Esophagus muscularis mucosa (tissue), 4 donors: ENCODE measurements around the gene PRKN.

Experiments used
- CTCF ChIP-seq, 3 experiments: fragments of 200-600 bp in 2 of 3; fragments of 450-650 bp in 1 of 3; sonication (generic) in 2 of 3; IDR thresholded peaks; one replicate each; pipeline ENCODE4 v1.5.1; 2017 to 2019; ENCODE audit warnings: antibody characterized with exemption in 3 of 3, mild to moderate bottlenecking in 2 of 3, moderate library complexity in 1 of 3
- EP300 ChIP-seq: sonication (generic); formaldehyde crosslinking; IDR thresholded peaks from one replicate; pipeline ENCODE4 v1.6.1; 2017; ENCODE audit warnings: antibody characterized with exemption
- POLR2AphosphoS5 ChIP-seq, 2 donors: sonication (generic); formaldehyde crosslinking; IDR thresholded peaks; one replicate each; pipeline ENCODE4 v1.6.1; 2017; ENCODE audit warnings: antibody characterized with exemption in 2 of 2

GRCh38 chr6:161903584-161904212 is 823.9 kb downstream of the PRKN start:
- TF ChIP-seq CTCF (IDR thresholded peaks at IDR 0.05) (no peak), EP300 (no peak), POLR2AphosphoS5 (IDR thresholded peaks at IDR 0.05) (no peak)
